HG03520 (cell line): Measurements from ENCODE around the gene CPN2.

Experiments used
- ATAC-seq: cut with Tn5 transposase; IDR thresholded peaks from one replicate; pipeline ENCODE4 v1.9.1; 2021; ENCODE audit warnings: mild to moderate bottlenecking, moderate library complexity; ENCODE audit not compliant: unreplicated experiment

CPN2 gene

DNA sequence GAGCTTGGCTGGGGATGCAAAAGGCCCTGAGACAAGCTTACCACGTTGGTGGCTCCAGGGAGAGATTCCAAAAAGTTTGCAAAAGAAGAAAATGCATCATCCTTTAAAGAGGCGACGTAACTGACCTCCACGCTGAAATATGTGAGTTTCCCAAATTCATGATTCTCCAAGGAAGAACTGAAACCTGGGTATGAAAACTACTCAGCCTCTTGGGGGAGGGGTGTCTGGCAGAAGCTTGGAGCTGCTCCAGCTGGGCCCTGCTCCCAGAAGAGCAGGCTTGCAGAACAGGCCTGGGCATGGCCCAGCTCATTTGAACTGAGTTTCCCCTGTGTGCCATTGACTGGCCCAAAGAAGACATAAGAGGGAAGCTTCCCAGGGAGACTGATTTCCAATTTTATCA, 20.5 kb downstream of the CPN2 start:
- ATAC-seq, result no peak

DNA sequence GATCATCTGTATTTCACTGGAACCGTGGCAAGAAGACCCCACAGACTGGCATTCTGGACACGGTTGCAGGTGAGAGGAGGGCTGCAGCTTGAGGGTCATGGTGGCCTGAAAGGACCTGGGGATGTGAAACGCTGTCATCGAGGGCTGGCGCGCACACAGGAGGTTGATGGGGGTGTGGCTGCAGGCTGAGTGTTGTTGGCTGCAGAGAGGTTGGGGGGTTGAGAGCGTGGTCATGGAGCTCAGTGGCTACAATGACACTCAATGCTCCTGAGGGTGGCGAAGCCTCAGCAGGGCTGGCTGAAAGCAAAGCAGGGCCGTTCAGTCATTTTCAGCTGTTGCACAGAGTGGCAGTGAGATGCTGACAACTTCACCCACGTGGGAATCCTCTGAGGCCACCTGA, 21.0 kb downstream of the CPN2 start:
- ATAC-seq, result no peak

DNA sequence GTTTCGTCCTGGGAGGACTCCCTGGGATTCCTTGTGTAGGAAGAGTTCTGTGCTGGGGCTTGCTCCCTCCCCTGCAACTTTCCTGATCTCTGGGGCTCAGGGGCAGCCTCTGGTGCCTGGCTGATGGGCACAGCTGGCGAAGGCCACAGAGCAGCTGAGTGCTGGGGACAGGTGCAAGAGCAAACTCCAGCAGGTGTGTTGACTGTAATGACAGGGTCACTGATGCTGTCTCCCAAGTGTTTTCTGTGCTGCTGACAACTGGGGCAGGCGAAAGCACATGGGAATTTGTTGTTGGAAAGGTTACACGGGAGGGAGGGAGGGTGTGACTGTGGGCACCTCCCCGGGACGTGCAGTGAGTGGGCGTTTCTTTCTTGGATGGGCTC, 21.6 kb downstream of the CPN2 start:
- no peak for ATAC-seq

DNA sequence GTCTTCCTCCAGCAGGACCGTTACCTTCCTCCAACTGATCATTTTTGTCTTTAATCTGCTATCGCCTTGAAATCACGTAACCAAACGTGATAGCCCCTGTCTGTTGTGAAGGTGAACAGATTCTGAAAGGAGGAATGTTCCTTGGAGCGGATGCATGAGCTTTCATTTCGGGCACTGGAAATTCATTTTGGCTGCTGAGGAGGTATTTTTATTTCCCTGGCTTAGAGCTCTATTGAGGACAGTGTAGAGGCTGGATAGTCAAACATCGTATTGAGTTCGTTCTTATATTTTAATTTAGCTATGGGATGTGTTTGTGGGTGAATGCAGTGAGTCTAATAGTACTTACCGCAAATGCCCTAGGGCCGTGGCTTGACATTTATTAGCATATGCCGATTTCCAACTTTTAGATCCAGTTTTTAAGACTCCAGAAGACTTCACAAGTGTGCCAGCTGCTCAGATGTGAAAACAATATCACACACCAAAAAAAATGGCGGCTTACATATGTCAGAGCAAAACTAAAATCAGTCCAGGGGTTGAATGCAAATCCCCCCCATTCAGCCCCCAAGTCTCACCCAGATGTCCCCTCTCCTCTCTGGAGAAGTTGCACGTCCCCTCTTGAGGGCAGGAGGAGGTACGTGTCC, 22.1 kb downstream of the CPN2 start:
- no peak for ATAC-seq

DNA sequence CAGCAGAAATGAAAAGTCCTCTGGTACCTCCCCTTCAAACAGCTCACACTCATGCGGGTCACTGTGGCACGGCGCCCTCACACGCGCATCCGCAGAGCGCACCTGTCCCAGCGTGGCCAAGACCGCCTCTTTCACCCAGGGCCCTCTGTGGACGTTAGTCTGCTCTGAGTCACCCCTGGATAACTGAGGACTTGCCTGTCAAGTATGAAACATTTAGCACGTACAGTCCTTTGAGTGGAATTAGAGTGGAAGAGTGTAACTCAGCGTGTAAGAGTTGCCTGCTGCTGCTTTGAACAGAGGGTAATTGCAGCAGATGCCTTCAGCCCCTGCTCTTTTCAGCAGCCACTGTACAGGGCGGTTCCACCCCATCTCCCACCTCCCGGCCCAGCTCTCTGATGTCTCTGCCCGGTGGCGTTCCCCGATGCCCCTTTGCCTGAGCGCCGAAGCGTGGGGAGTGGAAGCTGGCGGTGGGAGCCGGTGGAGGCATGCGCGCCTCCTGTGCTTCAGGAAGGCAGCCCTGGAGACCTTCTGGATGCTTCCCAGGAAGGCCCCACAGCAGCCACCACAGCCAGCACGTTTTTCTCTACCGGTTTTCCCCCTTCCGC, 23.0 kb downstream of the CPN2 start:
- no peak for ATAC-seq

DNA sequence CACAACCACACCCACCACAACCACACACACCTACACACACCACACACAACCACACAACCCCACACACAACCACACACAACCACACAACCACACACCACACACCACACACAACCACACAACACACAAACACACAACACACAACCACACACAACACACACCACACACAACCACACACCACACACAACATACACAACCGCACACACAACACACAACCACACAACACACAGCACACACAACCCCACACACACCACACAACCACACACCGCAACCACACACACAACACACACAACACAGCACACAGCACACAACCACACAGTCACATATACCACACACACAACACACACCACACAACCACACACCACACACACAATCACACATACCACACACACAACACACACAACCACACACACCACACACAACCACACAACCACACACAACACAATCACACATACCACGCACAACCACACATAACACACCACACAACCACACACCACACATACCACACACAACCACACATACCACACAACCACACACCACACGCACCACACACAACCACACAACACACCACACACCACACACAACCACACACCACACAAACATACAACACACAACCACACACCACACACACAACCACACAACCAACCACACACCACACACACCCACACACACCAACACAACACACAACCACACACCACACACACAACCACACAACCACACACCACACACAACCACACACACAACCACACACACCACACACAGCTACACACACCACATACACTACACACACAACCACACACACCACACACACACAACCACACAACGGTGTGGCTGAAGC, 23.7 kb downstream of the CPN2 start:
- no peak for ATAC-seq

DNA sequence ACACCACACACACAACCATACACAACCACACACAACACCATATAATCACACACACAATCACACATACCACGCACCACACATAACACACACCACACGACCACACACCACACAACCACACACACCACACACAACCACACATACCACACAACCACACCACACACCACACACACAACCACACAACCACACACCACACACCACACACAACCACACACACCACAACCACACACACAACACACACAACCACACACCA, 24.2 kb downstream of the CPN2 start:
- no peak for ATAC-seq

DNA sequence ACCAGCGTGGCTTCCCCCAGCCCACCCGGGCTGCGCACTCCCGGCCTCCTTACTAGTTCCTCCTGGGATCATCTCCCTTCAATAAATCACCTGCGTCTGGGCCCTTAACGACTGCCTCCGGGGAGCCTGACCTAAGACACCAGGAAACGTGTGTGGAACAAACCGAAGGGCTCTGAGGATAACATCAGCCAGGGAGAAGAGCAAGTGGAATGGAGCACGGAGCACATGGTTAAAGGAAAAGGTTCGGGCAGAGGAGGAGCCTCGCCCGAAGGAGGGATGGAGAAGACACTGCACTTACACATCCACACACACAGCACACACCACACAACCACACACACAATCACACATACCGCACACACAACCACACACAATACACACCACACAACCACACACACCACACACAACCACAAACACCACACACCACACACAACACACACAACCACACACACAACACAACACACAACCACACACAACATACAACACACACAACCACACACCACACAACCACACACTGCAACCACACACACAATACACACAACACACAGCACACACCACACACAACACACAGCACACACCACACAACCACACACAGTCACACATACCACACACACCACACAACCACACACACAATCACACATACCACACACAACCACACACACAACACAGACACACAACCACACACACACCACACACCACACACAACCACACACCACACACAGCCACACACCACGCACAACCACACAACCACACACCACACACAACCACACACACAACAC, 24.7 kb downstream of the CPN2 start:
- no peak for ATAC-seq

DNA sequence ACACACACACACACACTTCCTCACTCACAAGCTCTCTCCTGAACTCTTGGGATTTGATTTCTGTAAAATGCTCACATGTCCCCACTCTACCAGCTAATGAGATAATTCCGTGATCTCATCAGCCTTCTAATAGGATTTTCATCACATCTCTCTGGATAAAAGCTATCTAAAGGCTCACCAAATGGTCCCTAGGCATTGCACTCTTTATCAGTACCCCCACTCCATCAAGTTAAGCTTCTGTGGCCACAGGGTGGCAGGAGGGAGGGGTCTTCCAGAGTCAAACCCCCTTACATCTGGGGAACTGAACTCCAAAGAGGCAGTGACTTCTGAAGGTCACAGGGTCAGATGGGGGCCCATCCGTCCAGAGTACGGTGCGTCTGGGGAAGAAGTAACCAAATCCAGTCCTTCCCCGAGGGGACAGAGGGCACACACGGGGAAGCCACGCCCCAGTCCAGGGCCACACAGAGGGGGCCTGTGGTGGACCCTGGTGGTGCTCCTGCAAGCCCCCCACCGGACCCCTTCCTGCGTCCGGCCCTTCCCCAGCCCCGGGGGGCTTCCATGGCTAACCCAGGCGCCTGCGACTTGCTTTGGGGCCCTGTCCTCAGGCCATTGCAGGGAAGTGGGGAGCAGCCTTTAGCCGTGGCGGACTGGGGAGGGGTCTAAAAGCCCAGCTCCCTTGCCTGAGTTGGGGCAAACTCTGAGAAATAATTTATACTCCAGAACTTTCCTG, 25.5 kb downstream of the CPN2 start:
- no peak for ATAC-seq

DNA sequence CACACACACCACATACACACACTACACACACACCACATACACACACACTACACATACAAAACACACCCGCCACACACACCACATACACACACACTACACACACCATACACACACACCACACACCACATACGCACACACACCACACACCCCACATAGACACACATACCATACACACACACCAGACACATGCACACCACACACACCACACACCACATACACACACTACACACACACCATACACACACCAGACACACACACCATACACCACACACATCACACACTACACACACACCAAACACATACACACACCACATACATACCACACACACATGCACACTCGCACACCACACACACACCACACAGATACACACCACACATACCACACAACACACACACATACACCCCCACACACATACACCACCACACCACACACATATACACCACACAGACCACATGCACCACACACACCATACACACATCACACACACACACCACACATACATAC, 26.3 kb downstream of the CPN2 start:
- no peak for ATAC-seq

DNA sequence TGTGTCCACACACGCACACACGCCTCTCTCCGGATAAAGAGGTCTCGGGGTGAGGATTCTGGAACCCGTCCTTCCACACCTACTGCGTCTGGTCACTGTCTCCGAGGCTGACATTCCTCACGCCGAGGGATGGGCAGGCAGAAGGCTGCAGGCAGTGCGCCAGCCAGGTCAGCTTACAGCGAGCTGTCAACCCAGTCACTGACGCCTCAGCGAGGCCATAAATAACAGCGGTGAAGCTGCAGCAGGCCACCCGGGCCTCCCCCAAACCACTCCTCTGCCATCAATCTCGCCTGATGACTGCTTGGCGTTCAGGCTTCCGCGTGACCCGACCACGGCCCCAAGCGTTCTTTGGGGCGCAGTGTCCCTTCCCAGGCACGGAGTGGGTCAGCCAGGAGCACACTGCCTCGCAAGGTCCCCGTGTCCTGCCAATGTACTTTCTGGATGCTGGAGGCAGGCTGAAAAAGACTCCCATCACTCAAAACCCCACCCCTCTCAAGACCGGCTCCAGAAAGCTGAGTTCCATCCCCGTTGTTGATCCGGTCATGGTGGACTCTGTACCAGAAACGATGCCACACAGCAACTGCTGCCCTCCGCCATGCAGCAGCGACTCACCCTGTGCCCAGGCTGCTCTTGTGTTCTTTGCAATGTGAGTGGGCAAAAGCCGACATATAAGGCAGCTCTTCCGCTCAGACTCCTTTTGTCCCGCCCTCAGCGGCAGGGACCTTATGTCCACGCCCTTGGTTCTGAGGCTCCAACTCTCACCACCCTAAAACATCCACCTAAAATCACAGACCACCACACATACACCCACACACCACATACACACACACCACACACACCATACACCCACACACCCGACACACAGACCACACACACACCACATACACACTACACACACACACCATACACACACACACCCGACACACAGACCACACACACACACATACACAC, 27.1 kb downstream of the CPN2 start:
- no peak for ATAC-seq

DNA sequence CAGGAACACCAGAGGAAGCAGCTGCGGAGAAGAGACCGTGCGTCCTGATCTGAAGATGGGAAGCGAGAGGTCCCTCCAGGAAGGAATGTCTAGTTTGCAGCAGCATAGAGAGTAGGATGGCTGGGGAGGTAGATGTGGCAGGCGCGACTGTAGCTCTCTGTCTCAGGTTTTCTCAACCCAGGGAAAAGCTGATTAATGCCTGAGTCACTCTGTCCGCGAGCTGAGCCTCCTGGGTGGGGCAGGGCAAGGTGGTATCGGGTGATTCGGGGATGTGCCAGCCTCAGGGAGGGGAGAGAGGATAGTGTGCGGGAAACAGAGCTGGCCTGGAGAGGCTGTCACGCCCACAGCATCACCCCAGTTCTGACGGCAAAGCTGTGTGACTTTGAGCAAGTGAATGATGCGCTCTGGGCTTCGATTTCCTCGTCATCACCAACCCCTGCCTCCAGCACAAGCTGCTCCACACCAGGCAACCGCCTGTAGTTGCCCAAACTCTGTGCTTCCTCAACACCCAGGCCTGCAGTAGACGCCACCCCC, 28.4 kb downstream of the CPN2 start:
- ATAC-seq, result no peak

DNA sequence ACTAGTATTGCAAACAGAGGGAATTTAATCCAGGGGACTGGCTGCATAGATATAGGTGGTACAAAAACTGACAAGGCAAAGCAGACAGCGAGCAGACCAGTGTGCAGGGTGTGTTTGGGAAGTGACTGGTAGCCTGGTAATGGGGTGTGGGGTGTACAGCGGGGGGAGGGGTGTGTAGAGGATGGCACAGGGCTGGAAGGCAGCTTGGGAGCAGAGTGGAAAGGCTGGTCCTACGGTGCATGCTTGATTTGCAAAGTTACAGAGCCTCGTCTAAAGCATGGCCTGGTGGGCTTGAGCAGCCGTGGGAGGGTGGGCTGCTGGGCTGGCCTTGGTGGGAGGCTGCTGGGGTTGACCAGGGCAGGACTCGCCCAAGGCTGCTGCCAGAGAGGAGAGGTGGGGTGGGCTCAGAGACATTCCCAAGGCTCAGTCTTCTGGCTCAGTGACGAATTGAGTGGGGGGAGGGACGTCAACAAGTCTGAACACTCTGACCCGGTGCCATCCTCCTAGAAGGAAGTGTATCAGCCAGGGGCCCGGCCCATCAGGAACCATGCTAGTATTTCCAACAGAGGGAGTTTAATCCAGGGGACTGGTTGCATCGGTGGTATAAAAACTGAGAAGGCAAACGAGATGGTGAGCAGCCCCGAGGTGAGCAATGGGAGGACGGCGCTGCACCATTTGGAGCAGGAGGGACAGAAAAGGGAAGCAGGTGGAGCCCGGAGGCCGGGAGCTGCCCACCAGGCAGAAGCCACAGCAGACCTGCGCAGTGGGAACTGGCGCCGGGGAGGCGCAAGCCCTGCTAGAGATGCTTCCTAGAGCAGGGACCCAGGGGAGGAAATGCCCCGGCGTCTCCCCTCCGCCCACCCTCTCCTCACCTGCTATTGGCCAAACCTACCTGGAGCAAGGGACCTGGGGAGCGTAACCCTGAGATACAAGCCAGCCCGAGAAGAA, 29.2 kb downstream of the CPN2 start:
- no peak for ATAC-seq

DNA sequence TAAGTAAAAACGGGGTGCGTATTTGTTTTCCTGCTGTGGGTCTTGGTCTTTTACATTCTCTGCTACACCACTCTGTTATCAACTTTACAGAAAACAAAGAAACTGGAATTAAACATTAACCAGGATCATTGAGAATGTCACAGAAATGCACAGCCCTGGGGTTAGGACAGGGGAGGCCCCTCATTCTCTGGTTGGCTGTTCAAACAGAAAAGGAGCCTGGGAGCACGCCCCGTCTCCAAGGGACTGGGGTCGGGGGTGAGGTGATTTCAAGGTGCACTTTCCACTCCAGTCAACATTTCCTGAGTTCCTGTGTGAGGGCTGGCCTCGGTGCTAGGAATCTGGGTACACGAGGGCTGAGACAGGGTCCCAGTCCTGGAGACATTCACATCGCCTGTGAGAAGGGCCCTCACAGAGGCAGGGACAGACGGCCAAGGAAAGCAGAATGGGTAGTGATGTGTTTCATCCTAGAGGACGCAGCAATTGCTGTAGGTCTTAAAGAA, 30.3 kb downstream of the CPN2 start:
- ATAC-seq, result no peak

DNA sequence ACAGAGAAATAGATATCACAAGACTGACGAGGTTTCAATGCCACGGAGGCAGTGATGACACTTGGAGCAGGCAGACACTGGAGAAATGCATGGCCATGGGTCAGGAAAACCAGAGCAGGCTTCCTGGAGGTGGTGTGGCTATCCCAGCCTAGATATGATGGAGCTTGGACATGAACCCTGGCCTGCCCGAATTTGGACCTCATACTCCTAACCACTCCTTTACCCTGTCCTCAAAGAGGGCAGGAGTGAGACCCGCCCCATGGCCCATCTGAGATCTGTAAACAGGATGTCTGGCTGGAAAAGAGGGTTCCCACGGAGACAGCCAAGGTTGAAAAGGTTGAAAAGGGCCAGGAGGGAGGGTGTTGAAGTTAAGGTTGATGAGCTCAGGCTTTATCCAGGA, 31.0 kb downstream of the CPN2 start:
- ATAC-seq, result no peak

DNA sequence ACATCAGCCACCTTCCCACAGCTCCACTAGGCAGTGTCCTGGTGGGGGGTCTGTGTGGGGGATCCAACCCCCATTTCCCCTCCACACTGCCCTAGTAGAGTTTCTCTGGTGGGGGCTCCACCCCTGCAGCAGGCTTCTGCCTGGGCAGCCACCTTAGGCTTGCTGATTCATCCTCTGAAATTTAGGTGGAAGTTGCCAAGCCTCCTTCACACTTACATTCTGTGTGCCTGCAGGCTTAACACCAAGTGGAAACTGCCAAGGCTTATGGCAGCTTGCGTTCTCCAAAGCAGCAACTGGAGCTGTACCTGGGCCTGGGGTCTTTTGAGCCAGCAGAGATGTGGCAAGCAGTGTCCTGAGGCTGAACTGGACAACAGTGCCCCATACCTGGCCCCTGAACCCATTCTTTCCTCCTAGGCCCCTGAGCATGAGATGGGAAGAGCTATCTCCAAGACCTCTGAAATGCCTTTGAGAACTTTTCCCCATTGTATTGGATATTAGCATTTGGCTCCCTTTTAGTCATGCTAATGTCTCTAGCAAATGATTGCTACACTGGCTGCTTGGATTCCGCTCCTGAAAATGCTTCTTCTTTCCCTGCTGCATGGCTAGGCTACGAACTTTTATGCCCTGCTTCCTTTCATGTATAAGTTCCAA, 32.5 kb downstream of the CPN2 start:
- ATAC-seq, result no peak

DNA sequence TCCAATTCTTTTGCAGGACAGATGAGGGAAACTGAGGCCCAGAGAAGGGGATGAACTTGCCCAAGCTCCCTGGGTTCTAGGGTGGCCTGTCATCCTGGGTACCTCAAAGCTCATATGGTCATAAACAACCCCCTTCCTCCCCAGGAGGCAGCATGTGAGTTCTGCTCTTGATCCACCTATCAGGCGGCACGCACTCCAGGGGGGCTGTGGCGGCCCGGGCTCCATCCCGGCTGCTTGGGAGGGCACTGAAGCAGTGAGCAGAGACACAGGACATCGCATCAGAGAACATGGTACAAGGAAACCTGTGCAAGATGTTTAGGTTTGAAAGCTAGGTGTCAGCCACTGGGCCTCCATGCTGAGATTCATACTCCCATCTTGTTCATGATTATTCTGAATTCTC, 34.2 kb downstream of the CPN2 start:
- ATAC-seq, result no peak

DNA sequence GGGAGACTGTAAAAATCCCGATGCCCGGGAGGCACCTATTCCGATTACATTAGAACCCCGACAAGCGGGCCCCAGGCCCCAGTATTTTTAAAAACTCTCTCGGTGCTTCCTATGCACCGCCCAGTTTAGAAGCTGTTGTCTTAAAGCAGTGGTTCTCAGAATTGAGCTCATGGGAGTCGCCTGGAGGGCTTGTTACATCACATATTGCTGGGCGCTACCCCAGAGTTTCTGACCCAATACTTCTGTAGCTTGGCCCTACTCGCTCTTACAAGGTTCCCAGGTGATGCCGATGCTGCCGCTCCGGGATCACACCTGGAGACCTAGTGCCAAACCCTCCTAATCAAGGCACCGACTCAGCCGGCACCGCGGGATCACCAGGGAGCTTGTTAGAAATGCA, 35.2 kb downstream of the CPN2 start:
- peak; percentile 19 for ATAC-seq
